B cell (primary cell): Measurements from ENCODE around the gene NPFFR2.

Experiments
- CTCF ChIP-seq: fragments of 200-600 bp; IDR thresholded peaks from one replicate; pipeline ENCODE4 v1.8.0; 2022; ENCODE audit warnings: antibody characterized with exemption, mild to moderate bottlenecking
- EZH2 ChIP-seq: IDR thresholded peaks from 2 replicates; pipeline ENCODE4 v1.6.1; 2012; ENCODE audit warnings: borderline replicate concordance, low read depth, mild to moderate bottlenecking, moderate library complexity, low read length; ENCODE audit not compliant: insufficient read depth, poor library complexity, severe bottlenecking

GRCh38 chr4:72119946-72120345 is 88.1 kb downstream of the NPFFR2 start:
- TF ChIP-seq CTCF, result no peak
- no peak for TF ChIP-seq EZH2
